Colonic mucosa (tissue), 4 donors: ENCODE measurements around the gene C14orf119. TPM values are rescaled to one million over a fixed set of nuclear protein-coding genes. Genes with fewer than 3 reads are reported as not detected.

Experiments used
- DNase-seq: peaks from one replicate; pipeline ENCODE4 v3.0.0-alpha.2; 2020
- H3K27ac ChIP-seq: fragments of 200-600 bp; one replicate; pipeline ENCODE4 v1.8.0; 2021
- H3K27me3 ChIP-seq: fragments of 200-600 bp; one replicate; pipeline ENCODE4 v1.8.0; 2021
- H3K36me3 ChIP-seq: fragments of 200-600 bp; one replicate; pipeline ENCODE4 v1.8.0; 2021
- H3K4me1 ChIP-seq: fragments of 200-600 bp; one replicate; pipeline ENCODE4 v1.8.0; 2021; ENCODE audit warnings: mild to moderate bottlenecking
- H3K4me3 ChIP-seq: fragments of 200-600 bp; one replicate; pipeline ENCODE4 v1.8.0; 2021
- H3K9ac ChIP-seq, 2 donors: one replicate each; pipeline ENCODE4 v1.7.0; 2013; ENCODE audit warnings: control low read depth in 2 of 2, low read depth in 2 of 2, low read length in 2 of 2
- H3K9me3 ChIP-seq: fragments of 200-600 bp; one replicate; pipeline ENCODE4 v1.8.0; 2021
- intact Hi-C: fragments of 100-400 bp; cut with DNase I; formaldehyde crosslinking; loops from one replicate; pipeline ENCODE4 v1.14.1; 2022
- total RNA-seq, 2 donors: library from RNA; stranded (reverse); fragmentation: NEBNext Ultra II Directional in 1 of 2; extraction: Animal tissue kit (Norgen Biotek cat#: 25700) in 1 of 2; gene quantifications; one replicate each; pipeline ENCODE4 v1.2.1, GENCODE V29; 2021
- TF ChIP-seq, protein P1 (sequence below): fragments of 200-600 bp; IDR thresholded peaks from one replicate; pipeline ENCODE4 v1.8.0; 2022; ENCODE audit warnings: antibody characterized with exemption, mild to moderate bottlenecking
- donor health status: healthy.
- donor health status: DM: no; HTN: no; CAD: no.
- donor health status: DM: no; HTN: no; CAD: no.

The C14orf119 gene
- total RNA-seq, 2 donors from 2014 or later, result 56.2 to 59.2 TPM

DNA sequence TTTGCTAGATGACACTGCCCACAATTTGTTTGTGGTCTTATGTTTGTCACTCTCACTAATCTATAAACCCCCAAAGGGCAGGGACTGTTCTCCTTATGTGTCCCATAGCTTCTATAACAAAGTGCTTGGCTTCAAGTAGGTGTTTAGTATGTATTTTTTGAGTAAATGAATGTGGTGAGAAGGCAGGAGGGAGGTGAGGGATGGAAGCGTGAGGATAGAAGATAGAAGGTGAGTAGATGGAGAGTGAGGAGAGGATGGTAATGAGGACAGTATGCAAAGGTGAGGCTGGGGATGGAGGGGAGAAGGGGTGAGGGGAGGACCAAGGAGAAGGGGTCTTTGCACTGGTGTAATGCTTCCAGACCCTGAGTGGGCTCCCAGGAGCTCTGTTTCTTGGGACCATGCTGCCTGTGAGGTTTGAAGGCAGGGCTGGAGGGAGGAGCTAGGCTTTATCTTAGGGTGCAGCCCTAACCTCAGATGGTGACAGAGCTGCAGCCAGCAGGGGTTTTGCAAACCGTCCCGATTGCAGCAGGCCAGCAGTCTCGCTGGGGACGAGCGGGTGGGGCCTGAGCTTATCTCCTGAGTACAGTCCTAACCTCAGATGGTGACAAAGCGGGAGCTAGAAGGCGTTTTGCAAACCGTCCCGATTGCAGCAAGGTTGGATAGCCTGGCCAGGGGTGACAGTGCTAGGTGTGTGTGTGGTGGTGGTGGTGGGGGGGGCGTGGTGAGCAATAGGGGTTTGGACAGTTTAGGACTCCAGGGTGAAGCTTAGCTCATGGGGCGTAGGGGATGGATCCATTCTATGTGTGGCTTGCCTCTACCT is 17.3 kb downstream of the C14orf119 start:
- no peak overlapping the region for H3K9ac ChIP-seq
- intact Hi-C loops, result no loop called here
- H3K36me3 ChIP-seq, result no peaks in the 10 kb centered on the region
- H3K9me3 ChIP-seq, result no peaks in the 10 kb centered on the region
- H3K27ac ChIP-seq, result no peak overlapping the region
- TF ChIP-seq, protein P1, sequence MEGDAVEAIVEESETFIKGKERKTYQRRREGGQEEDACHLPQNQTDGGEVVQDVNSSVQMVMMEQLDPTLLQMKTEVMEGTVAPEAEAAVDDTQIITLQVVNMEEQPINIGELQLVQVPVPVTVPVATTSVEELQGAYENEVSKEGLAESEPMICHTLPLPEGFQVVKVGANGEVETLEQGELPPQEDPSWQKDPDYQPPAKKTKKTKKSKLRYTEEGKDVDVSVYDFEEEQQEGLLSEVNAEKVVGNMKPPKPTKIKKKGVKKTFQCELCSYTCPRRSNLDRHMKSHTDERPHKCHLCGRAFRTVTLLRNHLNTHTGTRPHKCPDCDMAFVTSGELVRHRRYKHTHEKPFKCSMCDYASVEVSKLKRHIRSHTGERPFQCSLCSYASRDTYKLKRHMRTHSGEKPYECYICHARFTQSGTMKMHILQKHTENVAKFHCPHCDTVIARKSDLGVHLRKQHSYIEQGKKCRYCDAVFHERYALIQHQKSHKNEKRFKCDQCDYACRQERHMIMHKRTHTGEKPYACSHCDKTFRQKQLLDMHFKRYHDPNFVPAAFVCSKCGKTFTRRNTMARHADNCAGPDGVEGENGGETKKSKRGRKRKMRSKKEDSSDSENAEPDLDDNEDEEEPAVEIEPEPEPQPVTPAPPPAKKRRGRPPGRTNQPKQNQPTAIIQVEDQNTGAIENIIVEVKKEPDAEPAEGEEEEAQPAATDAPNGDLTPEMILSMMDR, result no peak
- no peak for DNase-seq
- H3K4me3 ChIP-seq, result no peak overlapping the region
- H3K27me3 ChIP-seq, result no peaks in the 10 kb centered on the region
- no peaks in the 10 kb centered on the region for H3K4me1 ChIP-seq

DNA sequence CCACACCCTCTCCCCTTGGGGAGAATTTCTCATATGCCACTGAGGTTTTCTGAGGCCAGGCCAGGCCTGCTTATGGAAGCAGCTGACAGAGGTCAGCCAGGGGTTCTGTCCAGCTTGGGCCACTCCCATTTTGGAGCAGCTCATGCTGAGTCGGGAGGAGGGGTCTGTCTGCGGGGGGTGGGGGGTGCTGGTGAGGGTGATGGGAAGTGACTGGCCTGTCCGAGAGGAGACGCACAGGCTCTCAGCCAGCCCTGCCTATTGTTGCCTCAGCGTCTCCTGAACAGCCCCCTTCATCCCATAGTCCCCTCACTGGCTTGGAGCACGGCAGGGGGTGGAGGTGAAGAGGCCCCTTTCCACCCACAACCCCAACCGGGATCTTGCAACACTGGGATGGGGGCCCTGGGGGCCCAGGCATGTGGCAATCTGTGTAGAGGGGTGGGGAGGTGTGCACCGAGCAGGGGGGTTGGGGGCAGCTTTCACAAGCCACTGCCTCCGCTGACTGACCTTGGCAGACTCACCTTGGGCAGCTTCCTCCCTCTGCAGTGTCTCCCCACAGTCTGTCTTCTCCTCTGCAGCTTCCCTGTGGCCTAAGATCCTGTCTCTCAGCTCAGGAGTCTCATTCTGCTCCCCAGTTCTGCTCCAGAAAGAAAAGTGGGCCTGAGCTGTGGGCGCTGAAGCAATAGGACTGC is 18.3 kb downstream of the C14orf119 start:
- no peak for DNase-seq
- no peaks in the 10 kb centered on the region for H3K4me1 ChIP-seq
- no peaks in the 10 kb centered on the region for H3K27me3 ChIP-seq
- no peak overlapping the region for H3K9ac ChIP-seq
- H3K36me3 ChIP-seq, result no peaks in the 10 kb centered on the region
- TF ChIP-seq, protein P1, result no peak
- no peaks in the 10 kb centered on the region for H3K9me3 ChIP-seq
- no peak overlapping the region for H3K27ac ChIP-seq
- H3K4me3 ChIP-seq, result no peak overlapping the region
- intact Hi-C loops, result no loop called here

DNA sequence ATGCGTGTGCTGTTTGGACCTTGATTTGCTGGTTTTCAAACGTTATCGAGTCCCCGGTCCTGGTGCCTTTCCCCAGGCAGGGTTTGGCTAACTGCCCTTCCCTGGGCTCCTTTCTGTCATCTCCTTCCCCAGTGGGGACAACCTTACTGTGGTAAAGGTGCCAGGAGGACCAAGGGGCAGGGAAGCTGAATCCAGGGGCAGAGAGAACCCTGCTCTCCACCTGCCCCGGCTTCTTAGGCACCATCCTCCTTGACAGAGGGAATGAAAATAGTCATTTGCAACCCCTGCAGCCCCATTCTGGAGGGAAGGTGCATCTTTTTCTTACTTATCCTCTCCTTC is 18.8 kb downstream of the C14orf119 start:
- Histone ChIP-seq H3K36me3 (no peaks in the 10 kb centered on the region), H3K9me3 (no peaks in the 10 kb centered on the region), H3K4me1 (no peaks in the 10 kb centered on the region), H3K27me3 (no peaks in the 10 kb centered on the region), H3K9ac (no peak overlapping the region), H3K27ac (no peak overlapping the region), H3K4me3 (no peak overlapping the region)
- TF ChIP-seq, protein P1, result no peak
- intact Hi-C loops, result no loop called here
- DNase-seq, result no peak

DNA sequence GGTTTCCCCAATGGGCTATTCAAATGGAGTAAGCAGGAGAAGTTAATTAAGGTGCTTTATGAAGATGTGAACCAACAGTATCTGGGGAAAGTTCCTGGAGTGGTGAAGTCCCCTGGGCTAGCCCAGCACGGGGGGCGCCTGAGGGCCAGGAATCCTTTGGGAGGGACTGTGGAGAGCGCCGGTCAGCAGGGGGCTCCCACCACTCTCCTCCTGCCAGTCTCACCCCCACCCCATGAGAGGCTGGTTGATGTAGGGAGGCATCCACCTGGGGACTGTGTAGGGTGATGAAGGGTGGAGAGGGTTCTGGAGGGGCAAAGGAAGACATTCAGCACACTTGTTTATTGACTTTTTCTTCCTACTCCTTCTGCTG is 19.3 kb downstream of the C14orf119 start:
- Histone ChIP-seq H3K9ac (no peak overlapping the region), H3K27ac (no peak overlapping the region), H3K4me1 (no peaks in the 10 kb centered on the region), H3K9me3 (no peaks in the 10 kb centered on the region), H3K4me3 (no peak overlapping the region), H3K36me3 (no peaks in the 10 kb centered on the region), H3K27me3 (no peaks in the 10 kb centered on the region)
- TF ChIP-seq, protein P1, result no peak
- intact Hi-C loops, result no loop called here
- no peak for DNase-seq

DNA sequence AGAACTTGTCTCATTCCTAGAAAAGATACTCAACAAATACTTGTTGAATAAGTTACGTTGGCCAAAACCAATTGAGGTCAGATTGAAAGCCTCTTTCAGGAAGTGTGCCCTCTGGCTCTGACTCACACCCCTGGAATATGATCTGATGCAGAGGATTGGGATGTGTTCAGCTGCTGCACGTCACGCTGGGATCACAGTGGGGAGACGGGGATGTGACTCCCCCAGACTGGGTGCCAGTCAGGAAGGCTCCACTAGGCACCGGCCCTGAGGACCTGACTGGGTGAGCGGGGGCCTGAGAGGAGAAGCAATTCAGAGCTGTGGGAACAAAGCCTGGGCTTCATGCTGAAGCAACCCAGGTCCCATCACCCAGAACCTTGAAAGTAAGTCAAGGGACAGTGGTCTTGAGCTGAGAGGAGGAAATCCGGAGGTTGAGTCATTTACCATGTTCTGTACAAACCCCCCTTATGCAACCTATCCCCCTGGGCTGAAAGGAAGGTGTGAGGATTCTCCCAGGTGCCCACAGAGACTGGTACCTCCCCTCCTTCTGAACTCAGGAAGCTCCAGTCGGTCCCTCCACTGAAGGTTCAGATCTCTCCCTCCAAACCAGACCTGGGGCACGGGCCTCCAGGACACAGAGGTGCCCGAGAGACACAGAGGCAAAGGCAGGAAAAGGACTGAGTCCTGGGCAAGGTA is 19.9 kb downstream of the C14orf119 start:
- H3K27ac ChIP-seq, result no peak overlapping the region

More for the DNA sequence above, 19.9 kb downstream of the C14orf119 start:
- Histone ChIP-seq H3K27me3 (no peaks in the 10 kb centered on the region), H3K9me3 (no peaks in the 10 kb centered on the region), H3K36me3 (no peaks in the 10 kb centered on the region), H3K4me3 (no peak overlapping the region), H3K9ac (no peak overlapping the region), H3K4me1 (no peaks in the 10 kb centered on the region)
- DNase-seq, result no peak
- intact Hi-C loops, result no loop called here
- TF ChIP-seq, protein P1, result no peak
